ENCODE data around the gene LHX3.

The LHX3 gene

GRCh38 chr9:136191099-136191959 is 13.6 kb downstream of the LHX3 start:
- DNase-seq = no peak

GRCh38 chr9:136190656-136191055 is 14.3 kb downstream of the LHX3 start:
- no peak for DNase-seq

GRCh38 chr9:136190237-136190601 is 14.7 kb downstream of the LHX3 start:
- no peak for DNase-seq

- DNase-seq = no peak
These were observed 15.3 kb downstream of the LHX3 start for GRCh38 chr9:136189394-136190236.

GRCh38 chr9:136187683-136188586 is 17.0 kb downstream of the LHX3 start:
- no peak for DNase-seq

- DNase-seq = no peak
These were observed 17.7 kb downstream of the LHX3 start for GRCh38 chr9:136187197-136187596.

GRCh38 chr9:136186386-136186785 is 18.5 kb downstream of the LHX3 start:
- no peak for DNase-seq

GRCh38 chr9:136185596-136186366 is 19.1 kb downstream of the LHX3 start:
- DNase-seq = no peak

- DNase-seq = no peak
These were observed 19.9 kb downstream of the LHX3 start for GRCh38 chr9:136185066-136185465.

- no peak for DNase-seq
These were observed 22.0 kb downstream of the LHX3 start for GRCh38 chr9:136182850-136183422.

- no peak for DNase-seq
These were observed 22.5 kb downstream of the LHX3 start for GRCh38 chr9:136182420-136182787.

- DNase-seq = no peak
These were observed 23.0 kb downstream of the LHX3 start for GRCh38 chr9:136181784-136182419.

- DNase-seq = no peak
These were observed 24.3 kb downstream of the LHX3 start for GRCh38 chr9:136180586-136180985.

- DNase-seq = no peak
These were observed 25.2 kb downstream of the LHX3 start for GRCh38 chr9:136179761-136180160.

GRCh38 chr9:136179101-136179616 is 25.8 kb downstream of the LHX3 start:
- no peak for DNase-seq

- DNase-seq = no peak
These were observed 26.2 kb downstream of the LHX3 start for GRCh38 chr9:136178773-136179075.

- no peak for DNase-seq
These were observed 26.7 kb downstream of the LHX3 start for GRCh38 chr9:136178061-136178772.

GRCh38 chr9:136177224-136177623 is 27.7 kb downstream of the LHX3 start:
- DNase-seq = no peak

- no peak for DNase-seq
These were observed 29.2 kb downstream of the LHX3 start for GRCh38 chr9:136175616-136176197.
